ENCODE results near the gene KIF13A.

- TF ChIP-seq, protein P1, sequence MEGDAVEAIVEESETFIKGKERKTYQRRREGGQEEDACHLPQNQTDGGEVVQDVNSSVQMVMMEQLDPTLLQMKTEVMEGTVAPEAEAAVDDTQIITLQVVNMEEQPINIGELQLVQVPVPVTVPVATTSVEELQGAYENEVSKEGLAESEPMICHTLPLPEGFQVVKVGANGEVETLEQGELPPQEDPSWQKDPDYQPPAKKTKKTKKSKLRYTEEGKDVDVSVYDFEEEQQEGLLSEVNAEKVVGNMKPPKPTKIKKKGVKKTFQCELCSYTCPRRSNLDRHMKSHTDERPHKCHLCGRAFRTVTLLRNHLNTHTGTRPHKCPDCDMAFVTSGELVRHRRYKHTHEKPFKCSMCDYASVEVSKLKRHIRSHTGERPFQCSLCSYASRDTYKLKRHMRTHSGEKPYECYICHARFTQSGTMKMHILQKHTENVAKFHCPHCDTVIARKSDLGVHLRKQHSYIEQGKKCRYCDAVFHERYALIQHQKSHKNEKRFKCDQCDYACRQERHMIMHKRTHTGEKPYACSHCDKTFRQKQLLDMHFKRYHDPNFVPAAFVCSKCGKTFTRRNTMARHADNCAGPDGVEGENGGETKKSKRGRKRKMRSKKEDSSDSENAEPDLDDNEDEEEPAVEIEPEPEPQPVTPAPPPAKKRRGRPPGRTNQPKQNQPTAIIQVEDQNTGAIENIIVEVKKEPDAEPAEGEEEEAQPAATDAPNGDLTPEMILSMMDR (IDR thresholded peaks at IDR 0.05): no peak
- TF ChIP-seq POLR2A (IDR thresholded peaks at IDR 0.05): no peak
Observed at GRCh38 chr6:17940151-17940792, 47.2 kb downstream of the KIF13A start.
